ENCODE results near the gene XRCC1.
"Not testable (repeated sequence)": the region's sequence is repeated elsewhere in the genome, so short reads cannot be mapped to it uniquely, and the experiment has no call there.

The XRCC1 gene

DNA sequence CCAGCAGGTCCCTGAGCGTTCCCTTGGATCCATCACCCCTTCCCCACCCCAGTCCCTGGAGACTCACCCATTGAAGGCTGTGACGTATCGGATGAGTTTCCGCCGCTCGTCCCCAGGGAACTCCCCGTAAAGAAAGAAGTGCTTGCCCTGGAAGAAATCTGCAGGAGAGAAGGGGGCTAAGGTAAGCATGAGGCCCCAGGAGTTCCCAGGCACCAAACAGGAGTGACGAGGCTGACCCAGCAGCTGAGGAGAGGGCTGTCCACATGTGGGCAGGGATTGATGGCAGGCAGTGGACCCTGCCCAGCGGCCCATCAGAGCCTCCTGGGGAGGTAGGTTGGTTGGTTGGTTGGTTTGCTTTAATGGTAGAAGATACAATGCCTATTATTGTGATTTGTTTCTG, 31.2 kb downstream of the XRCC1 start:
- peak; percentile 9 for DNase-seq

DNA sequence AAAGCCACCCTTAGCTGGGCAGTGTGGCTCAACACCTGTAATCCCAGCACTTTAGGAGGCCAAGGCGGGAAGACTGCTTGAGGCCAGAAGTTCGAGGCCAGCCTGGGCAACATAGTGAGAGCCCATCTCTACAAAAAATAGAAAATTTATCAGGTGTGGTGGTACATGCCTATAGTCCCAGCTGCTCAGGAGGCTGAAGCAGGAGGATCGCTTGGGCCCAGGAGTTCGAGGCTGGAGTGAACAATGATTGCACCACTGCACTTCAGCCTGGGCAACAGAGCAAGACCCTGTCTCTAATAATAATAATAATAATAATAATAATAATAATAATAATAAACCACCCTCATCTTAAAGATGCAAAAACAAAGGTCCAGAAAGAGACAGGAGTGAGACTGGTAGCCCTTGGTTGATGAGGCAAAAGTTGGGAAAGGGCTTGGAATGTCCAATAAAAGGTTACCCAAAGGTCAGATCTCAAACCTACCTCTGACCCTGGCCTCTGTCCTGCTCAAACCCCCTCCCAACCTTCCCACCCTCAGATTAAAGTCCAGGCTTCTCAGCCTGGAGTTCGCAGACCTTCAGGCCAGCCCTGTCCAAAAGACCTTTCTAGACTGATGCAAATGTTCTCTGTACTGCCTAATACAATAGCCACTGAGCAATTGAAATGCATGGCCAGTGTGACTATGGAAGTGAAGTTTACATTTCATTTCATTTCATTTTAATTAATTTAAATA, 33.2 kb downstream of the XRCC1 start:
- DNase-seq = no peak

DNA sequence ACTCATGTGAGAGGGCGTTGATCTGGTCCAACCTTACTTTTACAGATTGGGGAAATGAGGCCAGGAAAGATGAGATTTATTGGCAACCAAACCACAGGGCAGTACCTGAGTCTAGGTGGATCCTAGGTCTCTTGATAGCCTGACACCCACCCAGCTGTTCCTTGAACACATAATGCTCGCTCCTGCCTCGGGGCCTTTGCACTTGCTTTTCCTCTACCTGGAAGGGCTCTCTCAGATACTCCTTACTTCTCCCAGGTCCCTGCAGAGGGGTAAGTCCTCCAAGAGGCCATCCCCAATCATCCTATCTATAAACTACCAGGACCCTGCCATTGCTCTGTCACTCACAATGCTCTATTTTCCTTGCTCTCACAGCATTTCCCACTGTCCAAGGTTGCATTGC, 34.9 kb downstream of the XRCC1 start:
- peak; percentile 9 for DNase-seq

DNA sequence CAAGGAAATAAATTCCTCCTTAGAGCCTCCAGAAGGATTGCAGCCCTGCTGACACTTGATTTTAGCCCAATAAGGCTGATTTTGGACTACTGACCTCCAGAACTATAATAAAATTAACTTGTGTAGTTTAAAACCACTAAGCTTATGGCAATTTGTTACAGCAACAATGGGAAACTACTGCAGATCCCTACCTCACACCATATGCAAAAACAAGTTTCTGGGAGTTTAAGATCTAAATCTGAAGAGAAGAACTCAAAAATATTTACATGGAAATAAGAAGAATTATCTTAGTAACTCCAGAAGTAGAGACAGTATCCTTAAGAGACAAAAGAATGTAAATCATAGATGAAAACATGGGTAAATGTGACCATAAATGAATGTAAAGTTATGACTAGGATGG, 36.4 kb downstream of the XRCC1 start:
- no peak for DNase-seq

DNA sequence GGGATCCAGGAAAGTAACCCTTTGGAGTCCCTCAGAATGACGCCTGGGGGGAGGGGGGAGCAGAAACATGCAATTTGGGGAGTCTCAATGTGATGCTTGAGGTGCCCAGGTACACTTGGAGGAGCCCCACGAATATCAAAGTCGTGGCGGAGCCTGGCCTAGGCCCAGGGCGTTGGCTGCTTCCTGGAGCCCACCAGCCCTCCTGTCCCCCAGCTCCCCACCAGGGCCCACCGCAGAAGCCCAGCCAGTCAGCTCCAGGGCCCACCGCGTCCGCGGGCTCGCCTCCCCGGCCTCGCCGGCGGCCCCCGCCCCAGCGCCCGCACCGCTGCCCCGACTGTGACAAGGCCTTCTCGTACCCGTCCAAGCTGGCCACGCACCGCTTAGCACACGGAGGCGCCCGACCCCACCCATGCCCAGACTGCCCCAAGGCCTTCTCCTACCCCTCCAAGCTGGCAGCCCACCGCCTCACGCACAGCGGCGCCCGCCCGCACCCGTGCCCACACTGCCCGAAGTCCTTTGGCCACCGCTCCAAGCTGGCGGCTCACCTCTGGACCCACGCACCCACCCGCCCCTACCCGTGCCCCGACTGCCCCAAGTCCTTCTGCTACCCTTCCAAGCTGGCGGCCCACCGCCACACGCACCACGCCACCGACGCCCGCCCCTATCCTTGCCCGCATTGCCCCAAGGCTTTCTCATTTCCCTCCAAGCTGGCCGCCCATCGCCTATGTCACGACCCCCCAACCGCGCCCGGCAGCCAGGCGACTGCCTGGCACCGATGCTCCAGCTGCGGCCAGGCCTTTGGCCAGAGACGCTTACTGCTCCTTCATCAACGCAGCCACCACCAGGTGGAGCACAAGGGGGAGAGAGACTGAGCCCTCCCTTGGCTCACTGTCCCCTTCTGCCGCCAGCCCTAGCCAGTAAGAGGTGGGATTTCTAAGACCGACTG, 40.2 kb downstream of the XRCC1 start:
- DNase-seq = peak; percentile 85

DNA sequence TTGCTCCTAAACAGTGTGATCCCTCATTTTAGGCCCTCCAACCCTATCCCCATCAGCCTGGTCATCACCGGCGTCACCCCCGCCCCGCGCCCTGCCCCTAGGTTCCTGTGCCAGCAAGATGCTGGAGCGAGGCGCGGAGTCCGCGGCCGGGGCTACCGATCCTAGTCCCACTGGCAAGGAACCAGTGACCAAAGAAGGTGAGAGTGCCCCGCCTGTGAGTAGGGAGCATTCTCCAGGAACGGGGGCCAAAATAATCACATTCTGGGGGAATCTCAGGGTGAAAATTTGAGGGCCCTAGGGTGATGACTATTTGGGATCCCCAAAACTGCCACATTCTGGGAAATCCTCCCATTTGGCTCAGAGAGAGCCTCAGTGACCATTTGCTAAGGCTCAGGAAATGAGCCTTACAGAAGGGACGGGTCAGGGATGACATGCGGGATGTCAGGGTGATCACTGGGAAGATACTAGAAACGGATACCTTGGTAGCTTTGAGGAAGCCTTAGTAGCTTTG, 41.0 kb downstream of the XRCC1 start:
- no peak for DNase-seq

DNA sequence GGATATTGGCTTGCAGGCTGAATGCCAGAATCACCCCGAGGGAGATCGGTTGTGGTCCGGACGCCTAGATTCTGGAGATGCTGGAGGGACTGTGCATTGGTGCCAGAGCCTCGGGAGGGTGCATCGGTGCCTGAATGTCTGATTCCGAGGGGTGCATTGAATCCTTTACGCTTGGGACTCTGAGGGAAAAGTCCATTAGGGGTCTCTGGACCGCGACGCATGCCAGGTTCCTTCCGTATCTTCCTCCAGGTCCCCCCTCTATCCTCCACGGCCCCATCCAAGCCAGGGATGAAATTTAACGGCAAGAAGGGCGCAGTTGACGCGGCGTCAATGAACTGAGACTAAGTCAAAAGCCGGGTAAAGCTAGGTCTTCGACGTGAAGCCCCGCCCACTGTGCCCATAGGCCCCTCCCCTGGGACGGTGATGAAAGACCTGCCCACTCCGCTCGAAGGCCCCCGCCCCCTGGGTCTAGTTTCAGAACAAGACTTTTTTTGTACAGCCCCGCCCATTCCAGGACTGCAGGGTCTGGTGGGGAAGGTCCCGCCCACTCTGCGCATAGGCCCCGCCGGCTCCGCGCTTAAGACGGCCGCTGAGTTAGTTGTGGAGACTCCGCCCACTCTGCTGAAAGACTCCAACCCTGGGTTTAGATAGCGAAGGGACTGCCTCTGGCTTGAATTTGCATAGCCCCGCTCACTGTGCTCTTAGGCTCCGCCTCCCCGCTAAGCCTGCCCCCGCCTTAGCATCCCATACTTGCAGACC, 41.6 kb downstream of the XRCC1 start:
- peak; percentile 99 for DNase-seq

DNA sequence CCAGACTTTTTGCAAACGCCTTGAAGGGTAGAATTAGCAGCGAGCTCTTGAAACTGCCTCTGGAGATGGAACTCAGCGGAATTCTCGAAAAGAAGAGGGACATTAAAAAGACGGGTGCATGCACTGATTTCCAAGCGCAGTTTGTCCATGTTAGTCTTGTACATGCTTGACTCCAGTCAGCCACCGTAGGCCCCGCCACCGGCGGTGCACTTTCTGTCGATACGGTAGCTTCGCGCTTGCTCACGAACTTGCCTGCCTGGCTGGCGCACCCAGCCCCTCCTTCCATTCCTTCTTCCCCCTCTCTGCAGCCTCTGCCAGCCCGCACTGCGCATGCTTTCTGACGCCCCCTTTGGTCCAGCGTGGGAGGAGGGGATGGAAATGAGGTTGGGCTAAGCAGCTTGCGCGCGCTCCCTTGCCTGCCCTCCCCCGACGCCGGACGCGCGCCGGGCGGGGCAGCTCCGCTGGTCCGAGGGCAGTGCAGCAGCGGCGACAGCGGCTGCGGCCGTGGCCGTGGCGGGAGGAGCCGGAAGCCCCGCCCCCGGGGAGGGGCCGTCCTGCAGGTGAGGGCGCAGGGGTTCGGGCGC, 42.3 kb downstream of the XRCC1 start, which contains the start of gene ZNF575:
Gene ZNF575, plus strand, starts transcription at position 227 of the 584 bp plus-strand sequence. CDS start 1,235 bp downstream, outside the sequence.
- DNase-seq = peak; percentile 99

DNA sequence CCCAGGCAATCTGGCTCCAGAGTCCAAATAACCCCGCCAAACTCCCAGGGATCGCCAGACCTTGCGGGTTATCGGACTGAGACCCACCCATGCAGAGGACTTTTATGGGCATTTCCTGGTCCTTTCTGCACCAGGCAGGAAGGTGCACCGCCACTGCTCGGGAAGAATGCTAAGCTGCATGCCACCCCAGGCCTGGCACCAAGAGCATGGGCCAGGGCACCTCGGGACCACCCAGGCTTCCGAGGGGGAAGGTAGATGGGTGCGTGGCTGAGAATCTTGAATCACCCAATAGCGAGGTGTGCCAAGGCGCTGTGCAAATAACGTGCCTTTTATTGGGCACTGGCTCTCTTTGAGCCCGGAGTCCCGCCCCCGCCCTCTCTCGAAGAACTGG, 42.8 kb downstream of the XRCC1 start:
- DNase-seq = no peak

DNA sequence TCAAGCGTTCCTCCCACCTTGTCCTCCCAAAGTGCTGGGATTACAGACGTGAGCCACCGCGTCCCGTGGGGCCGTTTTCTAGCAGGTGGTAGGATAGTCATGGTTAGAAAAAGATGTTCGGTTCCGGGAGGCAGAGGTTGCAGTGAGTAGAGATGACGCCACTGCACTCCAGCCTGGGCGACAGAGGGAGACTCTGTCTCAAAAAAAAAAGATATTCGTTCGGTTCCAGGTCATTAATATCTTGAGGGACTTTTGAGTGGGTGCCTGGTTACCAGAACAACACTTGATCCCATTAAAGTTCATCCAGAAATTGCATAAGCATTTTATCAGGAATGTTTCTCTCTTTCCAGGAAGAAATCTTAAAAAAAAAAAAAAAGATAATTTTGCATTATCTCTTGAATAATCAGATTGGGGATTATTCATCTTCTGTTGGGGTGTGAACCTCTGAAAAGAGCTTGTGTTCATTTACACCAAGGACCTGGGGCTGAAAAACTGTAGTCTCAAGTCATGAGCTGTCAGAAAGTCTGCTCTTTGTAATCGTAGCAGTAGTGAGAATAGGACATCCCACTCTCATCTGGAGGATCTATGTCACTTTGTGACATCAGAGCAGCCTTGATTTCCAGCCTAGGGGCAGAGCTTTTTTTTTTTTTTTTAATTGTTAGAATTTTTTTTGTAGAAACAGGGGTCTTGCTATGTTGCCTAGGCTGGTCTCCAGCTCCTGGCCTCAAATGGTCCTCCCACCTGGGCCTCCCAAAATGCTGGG, 47.3 kb downstream of the XRCC1 start:
- DNase-seq = no peak

DNA sequence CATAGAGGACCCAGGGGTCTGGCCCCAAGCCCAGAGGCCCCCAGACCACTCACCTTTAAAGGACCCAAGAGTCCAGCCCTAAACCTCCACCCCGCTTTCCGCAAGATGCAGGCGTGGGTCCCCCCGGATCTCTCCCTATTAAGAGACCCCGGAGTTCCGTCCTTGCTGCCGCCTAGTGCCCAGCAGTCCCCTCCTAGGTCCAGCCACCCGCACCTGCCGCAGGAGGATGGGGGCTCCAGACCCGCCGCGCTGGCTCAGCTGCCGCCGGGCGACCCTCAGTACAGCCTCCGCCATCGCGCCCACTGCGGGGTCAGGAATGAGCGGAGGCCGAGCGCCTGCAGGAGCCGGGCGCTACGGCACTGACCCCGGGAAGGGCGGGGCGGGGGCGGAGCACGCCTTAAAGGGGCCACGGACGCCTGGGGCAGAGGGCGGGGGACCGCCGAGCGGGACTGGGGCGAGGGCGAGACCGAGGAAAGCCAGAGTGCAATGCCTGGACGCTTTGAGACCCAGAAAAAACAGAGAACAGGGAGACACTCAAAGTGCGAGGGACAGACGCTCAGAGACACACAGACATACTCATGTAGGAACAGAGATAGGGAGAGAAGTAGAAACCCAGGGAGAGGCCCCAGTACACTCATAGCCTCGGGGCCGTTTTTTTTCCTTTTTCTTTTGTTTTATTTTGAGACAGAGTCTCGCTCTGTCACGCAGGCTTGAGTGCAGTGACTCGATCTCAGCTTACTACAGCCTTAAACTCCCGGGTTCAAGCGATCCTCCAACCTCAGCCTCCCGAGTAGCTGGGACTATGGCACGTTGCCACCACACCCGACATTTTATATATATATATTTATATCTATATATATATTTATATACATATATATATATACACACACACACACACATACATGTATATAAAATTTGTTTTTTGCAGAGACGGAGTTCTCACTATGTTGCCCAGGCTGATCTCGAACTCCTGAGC, 48.2 kb downstream of the XRCC1 start, which contains the start of gene ETHE1:
Gene ETHE1, minus strand, starts transcription at position 318 of the 976 bp plus-strand sequence. Its CDS starts 24 bp downstream, at position 294.
- peak; percentile 87 for DNase-seq

DNA sequence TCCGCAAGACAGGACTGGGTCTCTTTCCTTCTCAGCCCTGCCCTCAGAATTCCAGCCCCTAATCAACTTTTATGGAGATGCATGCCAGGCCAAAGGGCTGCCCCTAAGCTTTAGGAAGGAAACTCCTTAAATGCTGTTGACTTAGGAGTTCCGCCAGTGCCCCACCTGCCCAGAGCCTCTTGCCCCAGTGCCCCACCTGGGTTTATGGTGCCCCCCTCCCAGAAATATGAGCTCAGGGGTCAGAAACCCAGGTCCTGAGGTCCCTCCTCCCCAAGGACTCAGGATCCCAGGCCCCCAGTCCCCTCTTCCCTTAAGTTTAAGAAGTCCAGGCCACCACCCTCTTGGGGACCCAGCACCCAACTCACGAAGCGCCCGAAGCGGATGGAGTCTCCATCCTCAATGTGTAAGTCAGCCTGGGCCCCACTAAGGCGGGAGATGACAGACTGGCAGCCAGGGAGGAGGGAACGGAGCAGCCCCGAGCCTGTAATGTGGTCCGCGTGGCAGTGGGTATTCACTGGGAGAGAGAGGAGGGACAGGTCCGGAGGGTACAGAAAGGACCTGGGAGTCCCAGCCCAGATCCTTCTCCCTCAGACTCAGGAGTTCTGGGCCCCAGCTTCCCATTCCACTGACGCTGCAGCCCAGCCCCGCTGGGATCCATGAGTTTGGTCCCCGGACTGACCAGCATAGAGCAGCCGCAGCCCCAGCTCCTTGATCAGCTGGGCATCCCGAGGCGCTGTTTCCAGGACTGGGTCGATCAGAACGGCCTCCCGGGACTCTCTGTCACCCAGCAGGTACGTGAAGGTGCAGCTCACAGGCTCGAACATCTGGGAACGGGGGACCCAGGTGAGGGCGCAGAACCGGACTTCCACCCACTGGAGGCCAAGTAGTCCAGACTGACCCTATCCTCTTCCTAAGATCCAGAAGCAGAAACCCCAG, 49.2 kb downstream of the XRCC1 start:
- DNase-seq = no peak

DNA sequence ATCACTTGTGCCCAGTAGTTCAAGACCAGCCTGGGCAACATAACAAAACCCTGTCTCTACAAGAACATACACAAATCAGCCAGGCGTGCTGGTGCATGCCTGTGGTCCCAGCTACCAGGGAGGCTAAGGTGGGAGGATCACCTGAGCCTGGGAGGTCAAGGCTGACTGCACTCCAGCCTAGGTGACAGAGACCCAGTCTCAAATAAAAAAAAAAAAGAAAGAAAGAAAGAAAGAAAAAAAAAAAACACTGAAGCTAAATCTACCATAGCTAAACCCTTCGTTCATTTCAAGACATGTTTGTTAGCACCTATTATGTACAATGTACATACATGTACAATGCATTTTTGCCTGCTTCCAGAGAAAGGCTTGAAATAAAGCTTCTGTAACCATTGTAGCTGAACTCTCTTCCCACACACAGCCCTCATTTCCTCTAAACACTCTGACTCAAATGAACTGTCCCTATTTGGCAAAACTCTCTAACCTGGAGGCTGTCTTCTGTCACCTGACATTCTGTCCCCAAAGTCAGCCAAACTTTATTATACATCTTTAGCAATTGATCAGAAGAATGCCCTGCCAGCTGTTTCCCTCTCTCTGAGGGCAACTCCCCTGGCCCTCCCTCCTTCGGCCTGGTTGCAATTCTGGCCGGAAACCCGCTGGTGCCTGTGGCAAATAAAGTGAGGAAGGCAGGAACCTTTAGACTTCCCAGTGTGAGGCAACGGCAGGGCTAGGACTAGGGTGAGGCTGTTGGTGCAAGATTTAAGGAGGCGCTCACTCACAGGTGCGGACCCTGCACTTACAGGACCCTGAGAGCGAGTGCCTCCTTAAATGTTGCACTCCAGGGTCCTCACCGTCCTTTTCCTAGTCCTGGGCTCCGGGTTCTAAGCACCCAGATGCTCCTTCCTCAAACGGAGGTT, 50.1 kb downstream of the XRCC1 start:
- peak; percentile 44 for DNase-seq

DNA sequence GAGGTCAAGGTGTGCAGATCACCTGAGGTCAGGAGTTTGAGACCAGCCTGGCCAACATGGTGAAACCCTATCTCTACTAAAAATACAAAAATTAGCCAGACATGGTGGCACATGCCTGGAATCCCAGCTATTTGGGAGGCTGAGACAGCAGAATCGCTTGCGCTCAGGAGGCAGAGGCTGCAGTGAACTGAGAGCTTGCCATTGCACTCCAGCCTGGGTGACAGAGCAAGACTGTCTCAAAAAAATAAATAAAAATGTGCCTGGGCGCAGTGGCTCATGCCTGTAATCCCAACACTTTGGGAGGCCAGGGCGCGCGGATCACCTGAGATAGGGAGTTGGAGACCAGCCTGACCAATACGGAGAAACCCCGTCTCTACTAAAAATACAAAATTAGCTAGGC, 51.6 kb downstream of the XRCC1 start:
- DNase-seq = not testable (repeated sequence)

DNA sequence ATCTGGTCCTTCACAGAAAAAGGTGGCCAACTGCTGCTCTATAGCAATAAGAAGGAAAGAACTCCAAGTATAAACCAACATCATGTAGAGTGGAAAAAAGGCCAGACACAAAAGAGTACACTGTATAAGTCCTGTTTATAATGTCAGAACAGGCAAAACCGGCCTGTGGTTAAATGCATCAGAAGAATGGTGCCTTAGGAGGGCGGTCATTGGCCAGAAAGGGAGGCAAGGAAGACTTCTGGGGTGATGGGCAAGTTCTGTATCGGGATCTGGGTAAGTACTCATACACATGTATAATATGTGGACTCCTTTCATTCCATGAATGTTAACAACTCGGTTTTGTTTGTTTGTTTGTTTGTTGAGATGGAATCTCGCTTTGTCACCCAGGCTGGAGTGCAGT, 52.4 kb downstream of the XRCC1 start:
- DNase-seq = no peak

DNA sequence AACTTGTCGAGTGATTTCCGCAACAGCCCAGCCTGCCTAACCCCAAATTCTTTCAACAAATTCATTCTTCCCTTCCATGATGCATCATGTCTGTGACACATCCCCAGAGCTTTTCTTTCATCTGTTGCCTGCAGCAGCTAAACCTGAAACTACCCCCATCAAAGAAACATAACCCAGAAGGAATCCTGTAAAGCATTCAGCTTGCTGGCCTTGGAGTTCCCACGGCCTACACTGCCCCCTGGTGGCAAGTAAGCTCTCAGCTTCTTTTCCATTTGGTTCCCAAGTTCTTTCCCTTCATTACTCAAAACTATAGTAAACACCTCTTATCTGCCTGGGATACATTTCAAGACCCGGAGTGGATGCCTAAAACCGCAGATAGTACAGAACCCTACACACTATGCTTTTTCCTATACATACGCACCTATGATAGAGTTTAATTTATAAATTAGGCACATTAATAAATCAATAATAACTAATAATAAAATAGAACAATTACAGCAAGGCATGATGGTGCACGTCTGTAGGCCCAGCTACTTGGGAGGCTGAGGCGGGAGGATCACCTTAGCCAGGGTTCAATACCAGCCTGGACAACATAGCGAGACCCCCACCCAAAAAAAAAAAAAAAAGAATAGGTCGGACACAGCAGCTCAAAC, 55.8 kb downstream of the XRCC1 start:
- peak; percentile 85 for DNase-seq

DNA sequence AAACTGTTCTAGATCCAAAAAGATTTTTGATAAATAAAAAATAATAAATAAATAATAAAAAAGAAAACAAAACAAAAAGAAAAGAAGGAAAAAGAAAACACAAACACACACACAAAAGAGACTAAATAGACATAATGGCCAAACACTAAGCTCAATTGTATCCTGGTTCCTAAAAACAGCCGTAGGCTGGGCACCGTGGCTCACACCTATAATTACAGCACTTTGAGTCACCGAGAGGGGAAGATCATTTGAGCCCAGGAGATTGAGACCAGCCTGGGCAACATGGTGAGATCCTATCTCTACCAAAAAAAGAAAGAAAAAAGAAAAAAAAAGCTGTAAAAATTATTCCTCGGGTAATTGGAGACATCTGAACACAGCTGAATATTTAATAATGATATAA, 57.3 kb downstream of the XRCC1 start:
- no peak for DNase-seq

All from right hindlimb (tissue), 1 donor.